Lower leg skin (tissue), 3 donors: Measurements from ENCODE around the gene TRABD2A.

ENCODE experiments used
- CTCF ChIP-seq, 3 donors: fragments of 450-650 bp; IDR thresholded peaks; one replicate each; pipeline ENCODE4 v1.5.1; 2016; ENCODE audit warnings: antibody characterized with exemption in 3 of 3, mild to moderate bottlenecking in 3 of 3, moderate library complexity in 2 of 3
- POLR2A ChIP-seq, 2 donors: fragments of 450-650 bp; IDR thresholded peaks; one replicate each; pipeline ENCODE4 v1.6.1; 2016 to 2017; ENCODE audit warnings: antibody characterized with exemption in 2 of 2, mild to moderate bottlenecking in 1 of 2, moderate library complexity in 1 of 2

- no peak for TF ChIP-seq CTCF (IDR thresholded peaks at IDR 0.05)
- no peak for TF ChIP-seq POLR2A (IDR thresholded peaks at IDR 0.05)
Observed at GRCh38 chr2:84779781-84780180, 101.1 kb downstream of the TRABD2A start.
